GM18951 (cell line): ENCODE measurements around the gene SCN2B.

Experiments used
- POLR2A ChIP-seq: IDR thresholded peaks from 4 replicates; pipeline ENCODE4 v1.6.1; 2011; ENCODE audit warnings: mild to moderate bottlenecking; ENCODE audit not compliant: insufficient read length, insufficient read depth; ENCODE audit errors: extremely low read depth
- in situ Hi-C: fragments of 300-500 bp; cut with MboI; formaldehyde crosslinking; loops from one replicate; pipeline ENCODE4 v1.12.0; 2022; ENCODE audit warnings: low sequenced_read_pairs, mixed read lengths, inconsistent platforms; ENCODE audit not compliant: unreplicated experiment

Gene SCN2B

DNA sequence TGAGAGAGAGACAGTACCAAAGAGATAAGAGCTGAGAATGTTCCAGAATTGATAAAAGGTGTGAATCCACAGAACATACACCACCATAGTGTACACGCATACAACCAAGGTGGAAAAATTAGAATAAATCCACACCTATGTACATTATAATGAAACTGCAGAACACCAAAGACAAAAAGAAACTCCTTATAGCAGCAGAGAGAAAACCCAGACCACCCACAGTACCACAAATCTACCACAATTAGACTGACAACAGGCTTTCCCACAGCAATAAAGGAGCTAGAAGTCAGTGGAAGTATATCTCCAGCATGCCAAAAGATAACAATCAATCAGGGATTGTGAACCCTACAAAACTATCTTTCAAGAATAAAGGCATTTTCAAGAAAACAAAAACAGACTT lies 55.6 kb downstream of the SCN2B start:
- no peak for TF ChIP-seq POLR2A
- in situ Hi-C loops: no loop called here

DNA sequence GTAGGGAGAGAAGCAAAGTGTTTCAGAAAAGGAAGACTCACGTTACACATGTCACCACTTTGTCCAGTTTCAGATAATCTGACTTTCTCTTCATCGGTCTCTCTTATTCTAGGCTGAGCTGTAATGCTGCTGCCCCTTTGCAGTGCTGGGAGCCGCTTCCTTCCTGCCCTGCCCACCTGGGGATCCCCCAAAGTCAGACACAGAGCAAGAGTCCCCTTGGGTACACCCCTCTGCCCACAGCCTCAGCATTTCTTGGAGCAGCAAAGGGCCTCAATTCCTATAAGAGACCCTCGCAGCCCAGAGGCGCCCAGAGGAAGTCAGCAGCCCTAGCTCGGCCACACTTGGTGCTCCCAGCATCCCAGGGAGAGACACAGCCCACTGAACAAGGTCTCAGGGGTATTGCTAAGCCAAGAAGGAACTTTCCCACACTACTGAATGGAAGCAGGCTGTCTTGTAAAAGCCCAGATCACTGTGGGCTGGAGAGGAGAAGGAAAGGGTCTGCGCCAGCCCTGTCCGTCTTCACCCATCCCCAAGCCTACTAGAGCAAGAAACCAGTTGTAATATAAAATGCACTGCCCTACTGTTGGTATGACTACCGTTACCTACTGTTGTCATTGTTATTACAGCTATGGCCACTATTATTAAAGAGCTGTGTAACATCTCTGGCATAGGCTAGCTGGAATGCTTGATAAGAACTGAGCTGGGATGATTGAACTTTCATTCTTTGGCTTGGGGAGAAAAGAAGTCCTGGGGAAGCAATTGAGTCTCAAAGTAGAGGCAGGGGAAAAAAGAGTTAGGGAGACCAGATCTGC lies 58.4 kb downstream of the SCN2B start:
- in situ Hi-C loops: no loop called here
- TF ChIP-seq POLR2A: no peak

DNA sequence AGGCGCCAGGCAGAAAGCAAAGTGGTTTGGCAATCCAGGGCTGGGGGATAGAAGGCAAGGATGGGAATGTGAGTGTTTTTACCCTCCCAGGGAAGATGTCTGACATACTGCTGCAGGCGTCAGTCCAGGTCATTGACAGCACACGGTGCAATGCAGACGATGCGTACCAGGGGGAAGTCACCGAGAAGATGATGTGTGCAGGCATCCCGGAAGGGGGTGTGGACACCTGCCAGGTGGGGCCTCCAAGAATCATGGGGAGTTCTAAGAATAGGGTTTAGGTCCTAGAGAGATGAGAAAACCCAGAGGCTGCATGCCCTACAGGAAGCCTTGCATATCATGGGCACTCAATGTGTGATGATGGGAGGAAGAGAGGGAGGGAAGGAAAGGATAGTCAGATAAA lies 61.4 kb downstream of the SCN2B start:
- in situ Hi-C loops: no loop called here
- TF ChIP-seq POLR2A: no peak

DNA sequence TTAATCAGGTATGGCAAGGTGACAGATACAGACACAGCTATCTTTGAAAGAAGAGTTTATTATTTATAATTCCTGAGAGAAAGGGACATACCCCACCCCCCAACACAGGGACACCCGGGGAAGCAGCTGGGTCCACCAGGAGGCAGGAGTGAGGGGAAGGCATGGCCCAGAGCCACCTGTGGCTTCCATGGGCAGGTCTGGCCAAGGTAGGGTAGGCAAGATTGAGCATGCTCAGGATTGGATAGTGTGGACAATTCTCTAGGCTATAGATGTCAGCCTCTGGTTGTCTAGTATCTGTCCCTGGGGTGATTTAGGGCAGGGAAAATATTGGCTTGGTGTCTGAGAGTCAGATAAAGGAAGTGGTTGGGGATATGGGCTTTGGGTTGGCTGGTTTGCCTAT lies 62.2 kb downstream of the SCN2B start:
- TF ChIP-seq POLR2A: no peak
- in situ Hi-C loops: no loop called here

DNA sequence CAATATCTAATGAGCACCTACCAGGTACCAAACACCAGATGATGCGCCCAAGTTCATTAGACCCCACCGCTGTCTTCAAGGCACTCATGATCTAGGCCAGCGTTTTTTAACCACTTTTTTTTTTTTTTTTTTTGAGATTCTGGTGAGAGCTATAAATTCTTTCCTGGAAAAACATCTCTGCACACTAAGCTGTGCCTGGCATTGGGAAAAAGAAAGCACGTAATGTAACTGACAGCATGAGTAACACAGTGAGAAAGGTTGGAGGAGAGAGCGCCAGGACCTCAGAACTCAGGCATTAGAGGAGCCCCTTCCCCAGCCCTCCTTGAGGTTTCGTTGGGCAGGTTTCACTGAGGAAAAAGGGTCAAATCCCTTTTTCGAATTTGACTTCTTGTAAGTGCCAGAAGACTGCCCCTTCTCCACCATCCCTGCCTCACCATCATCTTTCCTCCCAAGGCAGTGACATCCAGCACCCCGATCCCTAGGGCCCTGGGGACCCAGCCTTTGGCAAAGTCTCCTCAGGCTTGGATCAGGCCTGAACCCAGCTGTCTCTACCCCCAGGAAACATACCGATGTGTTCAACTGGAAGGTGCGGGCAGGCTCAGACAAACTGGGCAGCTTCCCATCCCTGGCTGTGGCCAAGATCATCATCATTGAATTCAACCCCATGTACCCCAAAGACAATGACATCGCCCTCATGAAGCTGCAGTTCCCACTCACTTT lies 63.6 kb downstream of the SCN2B start:
- in situ Hi-C loops: no loop called here
- TF ChIP-seq POLR2A: no peak
